ENCODE results near the gene TBC1D7.

- TF ChIP-seq CTCF (IDR thresholded peaks at IDR 0.05; ENCODE audit: low read depth, low read length, poor library complexity, severe bottlenecking) (no peak), EZH2phosphoT487 (IDR thresholded peaks at IDR 0.05; ENCODE audit: borderline replicate concordance, low read length) (no peak)
These were observed 17.2 kb downstream of the TBC1D7 start for GRCh38 chr6:13311155-13311554.

Data from DOHH2 (cell line).